ENCODE measurements around the gene LRMDA.

DNA sequence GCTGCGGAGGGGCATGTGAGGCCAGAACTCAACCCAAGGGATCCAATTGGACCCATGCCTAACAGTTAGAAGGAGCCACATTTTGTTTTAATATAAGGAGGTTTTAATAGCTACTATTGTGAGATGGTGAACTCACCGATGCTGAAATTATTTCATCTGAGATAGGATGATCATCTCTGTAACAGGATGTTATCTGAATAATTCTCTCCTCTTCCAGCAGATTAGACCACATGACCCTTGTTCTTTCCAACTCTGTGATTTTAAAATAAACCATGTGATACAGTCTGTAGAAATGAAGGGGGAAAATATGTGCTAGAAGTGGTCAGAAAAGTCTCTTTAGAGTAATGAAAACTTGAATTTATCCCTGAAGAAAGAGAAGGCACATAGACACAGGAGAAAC, 385.8 kb downstream of the LRMDA start:
- TF ChIP-seq, protein P1, sequence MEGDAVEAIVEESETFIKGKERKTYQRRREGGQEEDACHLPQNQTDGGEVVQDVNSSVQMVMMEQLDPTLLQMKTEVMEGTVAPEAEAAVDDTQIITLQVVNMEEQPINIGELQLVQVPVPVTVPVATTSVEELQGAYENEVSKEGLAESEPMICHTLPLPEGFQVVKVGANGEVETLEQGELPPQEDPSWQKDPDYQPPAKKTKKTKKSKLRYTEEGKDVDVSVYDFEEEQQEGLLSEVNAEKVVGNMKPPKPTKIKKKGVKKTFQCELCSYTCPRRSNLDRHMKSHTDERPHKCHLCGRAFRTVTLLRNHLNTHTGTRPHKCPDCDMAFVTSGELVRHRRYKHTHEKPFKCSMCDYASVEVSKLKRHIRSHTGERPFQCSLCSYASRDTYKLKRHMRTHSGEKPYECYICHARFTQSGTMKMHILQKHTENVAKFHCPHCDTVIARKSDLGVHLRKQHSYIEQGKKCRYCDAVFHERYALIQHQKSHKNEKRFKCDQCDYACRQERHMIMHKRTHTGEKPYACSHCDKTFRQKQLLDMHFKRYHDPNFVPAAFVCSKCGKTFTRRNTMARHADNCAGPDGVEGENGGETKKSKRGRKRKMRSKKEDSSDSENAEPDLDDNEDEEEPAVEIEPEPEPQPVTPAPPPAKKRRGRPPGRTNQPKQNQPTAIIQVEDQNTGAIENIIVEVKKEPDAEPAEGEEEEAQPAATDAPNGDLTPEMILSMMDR (IDR thresholded peaks at IDR 0.05; ENCODE audit: insufficient read depth, low read length, poor library complexity, severe bottlenecking): no peak
- TF ChIP-seq EZH2phosphoT487 (conservative IDR thresholded peaks at IDR 0.05; ENCODE audit: low read length): no peak

Measured in SU-DHL-6 (cell line).